Keratinocyte (primary cell): ENCODE data around the gene KCNT2.

Source experiments
- EZH2 ChIP-seq: IDR thresholded peaks from one replicate; pipeline ENCODE4 v1.6.1; 2012; ENCODE audit warnings: inconsistent platforms, mild to moderate bottlenecking, low read length, moderate library complexity
- TF ChIP-seq, protein P1 (sequence below), 3 experiments: IDR thresholded peaks in 1 of 3; conservative IDR thresholded peaks in 1 of 3; optimal IDR thresholded peaks in 1 of 3; 2 replicates in 2 of 3; 3 replicates in 1 of 3; pipeline versions ENCODE3 to v1.5.1; 2011; ENCODE audit warnings: low read length in 3 of 3, mild to moderate bottlenecking in 3 of 3, moderate library complexity in 2 of 3, control low read depth in 1 of 3, inconsistent platforms in 1 of 3; ENCODE audit not compliant: insufficient read depth in 2 of 3; ENCODE audit errors: extremely low read depth in 1 of 3

DNA sequence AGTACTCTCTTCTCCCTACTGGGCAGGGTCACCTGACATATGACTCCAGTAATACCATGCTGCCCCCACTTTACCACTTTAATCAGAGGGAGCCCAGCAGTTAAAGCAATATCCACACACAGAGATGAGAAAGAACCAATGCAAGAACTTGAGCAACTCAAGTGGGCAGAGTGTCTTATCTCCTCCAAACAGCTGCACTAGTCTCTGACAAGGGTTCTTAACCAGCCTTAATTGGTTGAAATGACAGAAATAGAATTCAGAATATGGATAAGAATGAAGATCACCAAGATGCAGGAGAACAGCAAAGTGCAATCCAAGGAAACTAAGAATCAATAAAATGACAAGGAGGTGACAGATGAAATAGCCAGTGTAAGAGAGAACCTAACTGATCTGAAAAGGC is 91.0 kb downstream of the KCNT2 start:
- TF ChIP-seq, protein P1, sequence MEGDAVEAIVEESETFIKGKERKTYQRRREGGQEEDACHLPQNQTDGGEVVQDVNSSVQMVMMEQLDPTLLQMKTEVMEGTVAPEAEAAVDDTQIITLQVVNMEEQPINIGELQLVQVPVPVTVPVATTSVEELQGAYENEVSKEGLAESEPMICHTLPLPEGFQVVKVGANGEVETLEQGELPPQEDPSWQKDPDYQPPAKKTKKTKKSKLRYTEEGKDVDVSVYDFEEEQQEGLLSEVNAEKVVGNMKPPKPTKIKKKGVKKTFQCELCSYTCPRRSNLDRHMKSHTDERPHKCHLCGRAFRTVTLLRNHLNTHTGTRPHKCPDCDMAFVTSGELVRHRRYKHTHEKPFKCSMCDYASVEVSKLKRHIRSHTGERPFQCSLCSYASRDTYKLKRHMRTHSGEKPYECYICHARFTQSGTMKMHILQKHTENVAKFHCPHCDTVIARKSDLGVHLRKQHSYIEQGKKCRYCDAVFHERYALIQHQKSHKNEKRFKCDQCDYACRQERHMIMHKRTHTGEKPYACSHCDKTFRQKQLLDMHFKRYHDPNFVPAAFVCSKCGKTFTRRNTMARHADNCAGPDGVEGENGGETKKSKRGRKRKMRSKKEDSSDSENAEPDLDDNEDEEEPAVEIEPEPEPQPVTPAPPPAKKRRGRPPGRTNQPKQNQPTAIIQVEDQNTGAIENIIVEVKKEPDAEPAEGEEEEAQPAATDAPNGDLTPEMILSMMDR (optimal IDR thresholded peaks at IDR 0.05 in 1 of 3, IDR thresholded peaks at IDR 0.05 in 1 of 3, conservative IDR thresholded peaks at IDR 0.05 in 1 of 3; ENCODE audit: extremely low read depth in 1 of 3, insufficient read depth in 2 of 3, low read length in 3 of 3) = no peak
- TF ChIP-seq EZH2 = no peak
